ENCODE results near the gene MXD1. TPM values are rescaled to one million over a fixed set of nuclear protein-coding genes. Genes with fewer than 3 reads are reported as not detected.

MXD1 gene
- total and polyA plus RNA-seq, 2 donors (not counting 3 experiments of a cell fraction or from before 2014, with no cell fraction given) = 6.7 to 10.6 TPM

DNA sequence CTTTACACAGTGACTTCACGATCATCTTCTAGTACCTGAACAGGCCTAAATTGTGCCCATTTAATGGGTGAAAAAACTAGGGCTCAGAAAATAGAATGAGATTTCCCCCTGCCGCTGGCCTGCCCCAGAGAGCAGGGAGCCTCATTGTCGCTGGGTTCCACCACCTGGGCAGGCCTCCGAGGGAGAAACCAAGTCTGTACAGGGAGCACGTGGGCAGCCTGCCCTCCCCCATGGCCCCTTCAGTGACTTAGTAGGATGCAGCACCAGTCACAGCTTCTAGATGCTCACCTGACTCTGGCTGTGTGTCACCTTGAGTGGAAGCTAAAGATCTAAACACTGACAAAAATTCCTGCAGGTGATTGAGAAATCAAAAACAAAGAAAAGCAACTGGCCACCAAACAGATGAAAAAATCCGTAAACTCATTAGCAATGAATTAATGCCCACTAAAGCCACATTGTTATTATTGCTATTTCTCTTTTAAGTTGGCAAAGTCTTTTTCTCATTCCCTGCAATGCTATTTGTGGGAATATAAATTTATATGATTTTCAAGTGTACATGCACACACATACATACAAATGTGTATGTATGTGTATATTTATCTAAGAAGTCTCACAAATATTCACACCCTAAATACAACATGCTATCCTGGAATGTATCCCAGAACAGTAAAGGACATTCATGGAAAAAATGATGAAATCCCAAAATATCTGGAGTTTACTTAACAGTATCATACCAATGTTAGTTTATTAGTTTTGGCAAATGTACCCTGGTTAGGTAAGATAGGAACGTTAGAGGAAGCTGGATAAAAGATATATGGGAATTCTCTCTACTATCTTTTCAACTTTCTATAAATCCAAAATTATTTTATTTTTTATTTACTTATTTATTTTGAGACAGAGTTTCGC lies 65.2 kb downstream of the MXD1 start:
- FAIRE-seq = no peak

GRCh38 chr2:69983392-69983966 lies 68.6 kb downstream of the MXD1 start:
- DNase-seq (ENCODE audit: low read depth, low spot score) (no peak), FAIRE-seq (no peak)
- Histone ChIP-seq H3K9me1 (replicated peaks; ENCODE audit: control insufficient read depth, extremely low read depth, insufficient read depth, low read length) (no peaks in the 10 kb centered on the region), H3K27ac (ENCODE audit: insufficient read depth, low read depth, low read length) (no peak overlapping the region), H3K9me3 (replicated peaks; ENCODE audit: control insufficient read depth, insufficient read depth, low read length) (no peaks in the 10 kb centered on the region), H3K4me2 (ENCODE audit: insufficient read depth, low read length) (no peak overlapping the region), H3K9ac (replicated peaks; ENCODE audit: extremely low read depth, insufficient read depth, low read length) (no peak overlapping the region), H3K27me3 (ENCODE audit: control insufficient read depth in 2 of 2, insufficient read depth in 2 of 2, low read length in 2 of 2) (no peaks in the 10 kb centered on the region), H3K4me1 (ENCODE audit: control insufficient read depth, extremely low read depth, insufficient read depth, low read length) (no peaks in the 10 kb centered on the region), H3K79me2 (ENCODE audit: control insufficient read depth, insufficient read depth, low read length) (no peaks in the 10 kb centered on the region), H4K20me1 (replicated peaks; ENCODE audit: control insufficient read depth, extremely low read depth, insufficient read depth, low read length) (no peaks in the 10 kb centered on the region), H3K4me3 (replicated peaks in 1 of 3; ENCODE audit: insufficient read depth in 1 of 3, low read depth in 1 of 3, low read length in 3 of 3) (no peak overlapping the region), H2AFZ (ENCODE audit: low read depth, low read length) (no peak overlapping the region), H3K36me3 (ENCODE audit: control insufficient read depth in 2 of 2, extremely low read depth in 1 of 2, insufficient read depth in 2 of 2, low read length in 2 of 2) (no peaks in the 10 kb centered on the region)
- BruUV-seq (replicated peaks) = no TSS peak
- intact Hi-C loops (cut with micrococcal nuclease) (no loop called here), dilution Hi-C loops (cut with MboI; ENCODE audit: extremely low pct_ligation_motif_present, low sequenced_read_pairs) (no loop called here)
- CTCF ChIA-PET = no interaction called here
- POLR2A ChIA-PET = no interaction called here
- TF ChIP-seq GATA2 (IDR thresholded peaks at IDR 0.05; ENCODE audit: insufficient read depth, insufficient read length, low read depth, low read length) (no peak), POLR2A (IDR thresholded peaks at IDR 0.05; ENCODE audit: low read depth, low read length) (no peak), MYC (IDR thresholded peaks at IDR 0.05; ENCODE audit: low read depth, low read length) (no peak), FOS (IDR thresholded peaks at IDR 0.05; ENCODE audit: borderline replicate concordance, insufficient read depth, low read length) (no peak)

More for the DNA sequence above, 65.2 kb downstream of the MXD1 start:
- Histone ChIP-seq H3K9me1 (replicated peaks; ENCODE audit: control insufficient read depth, extremely low read depth, insufficient read depth, low read length) (no peaks in the 10 kb centered on the region), H3K4me1 (ENCODE audit: control insufficient read depth, extremely low read depth, insufficient read depth, low read length) (no peaks in the 10 kb centered on the region), H2AFZ (ENCODE audit: low read depth, low read length) (no peak overlapping the region), H3K9ac (replicated peaks; ENCODE audit: extremely low read depth, insufficient read depth, low read length) (no peak overlapping the region), H3K4me3 (replicated peaks in 1 of 3; ENCODE audit: insufficient read depth in 1 of 3, low read depth in 1 of 3, low read length in 3 of 3) (no peak overlapping the region), H3K4me2 (ENCODE audit: insufficient read depth, low read length) (no peak overlapping the region), H3K9me3 (replicated peaks; ENCODE audit: control insufficient read depth, insufficient read depth, low read length) (no peaks in the 10 kb centered on the region), H3K79me2 (ENCODE audit: control insufficient read depth, insufficient read depth, low read length) (no peaks in the 10 kb centered on the region), H4K20me1 (replicated peaks; ENCODE audit: control insufficient read depth, extremely low read depth, insufficient read depth, low read length) (no peaks in the 10 kb centered on the region), H3K27ac (ENCODE audit: insufficient read depth, low read depth, low read length) (no peak overlapping the region), H3K36me3 (ENCODE audit: control insufficient read depth in 2 of 2, extremely low read depth in 1 of 2, insufficient read depth in 2 of 2, low read length in 2 of 2) (no peaks in the 10 kb centered on the region), H3K27me3 (ENCODE audit: control insufficient read depth in 2 of 2, insufficient read depth in 2 of 2, low read length in 2 of 2) (no peaks in the 10 kb centered on the region)
- ChIA-PET POLR2A (no interaction called here), CTCF (interaction anchor here (1.0 kb wide), 2 partner anchors 15 to 23 kb away, joined by 3 read pairs; no protein-coding TSS in a partner anchor)
- no peak for TF ChIP-seq POLR2AphosphoS5 (IDR thresholded peaks at IDR 0.05; ENCODE audit: insufficient read depth, low read depth, low read length)
- no peak for TF ChIP-seq MYC (IDR thresholded peaks at IDR 0.05; ENCODE audit: low read depth, low read length)
- intact Hi-C loops (cut with micrococcal nuclease) (no loop called here), dilution Hi-C loops (cut with MboI; ENCODE audit: extremely low pct_ligation_motif_present, low sequenced_read_pairs) (no loop called here)
- BruUV-seq (replicated peaks) = no TSS peak
- no peak for DNase-seq (ENCODE audit: low read depth, low spot score)

All from endothelial cell of umbilical vein (primary cell).